Ovary (tissue), 3 donors: Measurements from ENCODE around the gene GRM8.

Experiments
- POLR2A ChIP-seq: fragments of 450-650 bp; IDR thresholded peaks from one replicate; pipeline ENCODE4 v1.6.1; 2017; ENCODE audit warnings: antibody characterized with exemption, mild to moderate bottlenecking, moderate library complexity
- TF ChIP-seq, protein P1 (sequence below), 3 donors: fragments of 450-650 bp in 2 of 3; fragments of 200-600 bp in 1 of 3; IDR thresholded peaks; one replicate each; pipeline versions ENCODE4 v1.5.1 to v1.8.0; 2016 to 2022; ENCODE audit warnings: antibody characterized with exemption in 3 of 3, mild to moderate bottlenecking in 1 of 3
- donor health status: DM: no; HTN: no; CAD: no.

DNA sequence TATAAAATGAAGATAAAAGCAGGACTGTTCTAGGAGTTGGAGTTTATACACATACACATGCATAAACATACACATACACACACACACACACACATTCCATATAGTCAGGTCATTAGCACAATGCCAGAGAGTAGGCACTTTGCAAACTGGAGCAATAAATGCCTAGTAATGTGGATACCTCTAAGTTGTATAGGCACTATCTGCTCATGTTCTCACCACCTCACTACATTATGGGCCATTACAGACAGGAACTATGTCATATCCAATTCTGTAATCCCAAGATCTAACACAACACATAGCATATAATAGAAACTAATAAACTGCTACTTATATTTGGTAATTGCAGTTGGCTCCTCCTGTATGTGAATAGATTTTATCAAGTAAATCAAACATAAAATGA, 115.6 kb downstream of the GRM8 start:
- TF ChIP-seq, protein P1, sequence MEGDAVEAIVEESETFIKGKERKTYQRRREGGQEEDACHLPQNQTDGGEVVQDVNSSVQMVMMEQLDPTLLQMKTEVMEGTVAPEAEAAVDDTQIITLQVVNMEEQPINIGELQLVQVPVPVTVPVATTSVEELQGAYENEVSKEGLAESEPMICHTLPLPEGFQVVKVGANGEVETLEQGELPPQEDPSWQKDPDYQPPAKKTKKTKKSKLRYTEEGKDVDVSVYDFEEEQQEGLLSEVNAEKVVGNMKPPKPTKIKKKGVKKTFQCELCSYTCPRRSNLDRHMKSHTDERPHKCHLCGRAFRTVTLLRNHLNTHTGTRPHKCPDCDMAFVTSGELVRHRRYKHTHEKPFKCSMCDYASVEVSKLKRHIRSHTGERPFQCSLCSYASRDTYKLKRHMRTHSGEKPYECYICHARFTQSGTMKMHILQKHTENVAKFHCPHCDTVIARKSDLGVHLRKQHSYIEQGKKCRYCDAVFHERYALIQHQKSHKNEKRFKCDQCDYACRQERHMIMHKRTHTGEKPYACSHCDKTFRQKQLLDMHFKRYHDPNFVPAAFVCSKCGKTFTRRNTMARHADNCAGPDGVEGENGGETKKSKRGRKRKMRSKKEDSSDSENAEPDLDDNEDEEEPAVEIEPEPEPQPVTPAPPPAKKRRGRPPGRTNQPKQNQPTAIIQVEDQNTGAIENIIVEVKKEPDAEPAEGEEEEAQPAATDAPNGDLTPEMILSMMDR (IDR thresholded peaks at IDR 0.05), result no peak
- no peak for TF ChIP-seq POLR2A
